Measurements from ENCODE around the gene LRMDA. TPM values are rescaled to one million over a fixed set of nuclear protein-coding genes. Genes with fewer than 3 reads are reported as not detected.

LRMDA gene
- total and polyA plus RNA-seq, 2 of the 13 experiments (the other 11 are each of a cell fraction or from before 2014, with no cell fraction given) = 13.4 to 22.0 TPM

GRCh38 chr10:76034353-76035205, 603.2 kb downstream of the LRMDA start (continued):
- TF ChIP-seq, protein P1, sequence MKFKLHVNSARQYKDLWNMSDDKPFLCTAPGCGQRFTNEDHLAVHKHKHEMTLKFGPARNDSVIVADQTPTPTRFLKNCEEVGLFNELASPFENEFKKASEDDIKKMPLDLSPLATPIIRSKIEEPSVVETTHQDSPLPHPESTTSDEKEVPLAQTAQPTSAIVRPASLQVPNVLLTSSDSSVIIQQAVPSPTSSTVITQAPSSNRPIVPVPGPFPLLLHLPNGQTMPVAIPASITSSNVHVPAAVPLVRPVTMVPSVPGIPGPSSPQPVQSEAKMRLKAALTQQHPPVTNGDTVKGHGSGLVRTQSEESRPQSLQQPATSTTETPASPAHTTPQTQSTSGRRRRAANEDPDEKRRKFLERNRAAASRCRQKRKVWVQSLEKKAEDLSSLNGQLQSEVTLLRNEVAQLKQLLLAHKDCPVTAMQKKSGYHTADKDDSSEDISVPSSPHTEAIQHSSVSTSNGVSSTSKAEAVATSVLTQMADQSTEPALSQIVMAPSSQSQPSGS (CRISPR knock-in tag; IDR thresholded peaks at IDR 0.05) = no peak
- peak; percentile 56; the same call in 1 of the 2 replicates for TF ChIP-seq ZNF839 (CRISPR knock-in tag; IDR thresholded peaks at IDR 0.05; ENCODE audit: borderline replicate concordance)
- no peak for TF ChIP-seq AHR (CRISPR knock-in tag; IDR thresholded peaks at IDR 0.05)
- no peak for TF ChIP-seq AHDC1 (CRISPR knock-in tag; IDR thresholded peaks at IDR 0.05; ENCODE audit: borderline replicate concordance)
- TF ChIP-seq CC2D1A (CRISPR knock-in tag; IDR thresholded peaks at IDR 0.05) = peak; percentile 4; the same call in 1 of the 2 replicates
- TF ChIP-seq CREB1 (IDR thresholded peaks at IDR 0.05) = no peak
- TF ChIP-seq CREB1 (CRISPR knock-in tag; IDR thresholded peaks at IDR 0.05) = no peak
- no peak for TF ChIP-seq XRCC5 (optimal IDR thresholded peaks at IDR 0.05; ENCODE audit: low read length)
- TF ChIP-seq KLF6 (CRISPR knock-in tag; IDR thresholded peaks at IDR 0.05) = no peak
- TF ChIP-seq, protein P2, sequence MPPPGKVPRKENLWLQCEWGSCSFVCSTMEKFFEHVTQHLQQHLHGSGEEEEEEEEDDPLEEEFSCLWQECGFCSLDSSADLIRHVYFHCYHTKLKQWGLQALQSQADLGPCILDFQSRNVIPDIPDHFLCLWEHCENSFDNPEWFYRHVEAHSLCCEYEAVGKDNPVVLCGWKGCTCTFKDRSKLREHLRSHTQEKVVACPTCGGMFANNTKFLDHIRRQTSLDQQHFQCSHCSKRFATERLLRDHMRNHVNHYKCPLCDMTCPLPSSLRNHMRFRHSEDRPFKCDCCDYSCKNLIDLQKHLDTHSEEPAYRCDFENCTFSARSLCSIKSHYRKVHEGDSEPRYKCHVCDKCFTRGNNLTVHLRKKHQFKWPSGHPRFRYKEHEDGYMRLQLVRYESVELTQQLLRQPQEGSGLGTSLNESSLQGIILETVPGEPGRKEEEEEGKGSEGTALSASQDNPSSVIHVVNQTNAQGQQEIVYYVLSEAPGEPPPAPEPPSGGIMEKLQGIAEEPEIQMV (CRISPR knock-in tag; IDR thresholded peaks at IDR 0.05; ENCODE audit: low read depth) = peak; percentile 39; the same call in 1 of the 2 replicates
- TF ChIP-seq ZNF816 (CRISPR knock-in tag; IDR thresholded peaks at IDR 0.05; ENCODE audit: borderline replicate concordance) = no peak
- TF ChIP-seq, protein P3, sequence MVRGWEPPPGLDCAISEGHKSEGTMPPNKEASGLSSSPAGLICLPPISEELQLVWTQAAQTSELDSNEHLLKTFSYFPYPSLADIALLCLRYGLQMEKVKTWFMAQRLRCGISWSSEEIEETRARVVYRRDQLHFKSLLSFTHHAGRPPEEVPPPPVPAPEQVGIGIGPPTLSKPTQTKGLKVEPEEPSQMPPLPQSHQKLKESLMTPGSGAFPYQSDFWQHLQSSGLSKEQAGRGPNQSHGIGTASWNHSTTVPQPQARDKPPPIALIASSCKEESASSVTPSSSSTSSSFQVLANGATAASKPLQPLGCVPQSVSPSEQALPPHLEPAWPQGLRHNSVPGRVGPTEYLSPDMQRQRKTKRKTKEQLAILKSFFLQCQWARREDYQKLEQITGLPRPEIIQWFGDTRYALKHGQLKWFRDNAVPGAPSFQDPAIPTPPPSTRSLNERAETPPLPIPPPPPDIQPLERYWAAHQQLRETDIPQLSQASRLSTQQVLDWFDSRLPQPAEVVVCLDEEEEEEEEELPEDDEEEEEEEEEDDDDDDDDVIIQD (CRISPR knock-in tag; IDR thresholded peaks at IDR 0.05; ENCODE audit: low read depth) = no peak
- no peak for TF ChIP-seq PCBP1 (IDR thresholded peaks at IDR 0.05; ENCODE audit: borderline replicate concordance, low read depth, low read length)
- TF ChIP-seq SPEN (CRISPR knock-in tag; IDR thresholded peaks at IDR 0.05; ENCODE audit: low read depth) = no peak
- TF ChIP-seq SAP130 (CRISPR knock-in tag; IDR thresholded peaks at IDR 0.05; ENCODE audit: low read depth) = no peak
- TF ChIP-seq IKZF5 (CRISPR knock-in tag; IDR thresholded peaks at IDR 0.05) = no peak
- TF ChIP-seq ZFP36L2 (CRISPR knock-in tag; IDR thresholded peaks at IDR 0.05) = no peak
- TF ChIP-seq CBFB (CRISPR knock-in tag; IDR thresholded peaks at IDR 0.05) = no peak

All from HepG2 (cell line).